Keratinocyte (primary cell): ENCODE results near the gene SMYD3. TPM values are rescaled to one million over a fixed set of nuclear protein-coding genes. Genes with fewer than 3 reads are reported as not detected.

Source experiments
- DNase-seq: peaks from one replicate; pipeline ENCODE4 v3.0.0-alpha.2; 2011; ENCODE audit warnings: low read depth, missing footprints, low spot score
- FAIRE-seq: peaks from 2 replicates; lab custom pipeline; 2011; peaks lifted over from hg19 to GRCh38; lab: Jason Lieb, UNC
- H2AFZ ChIP-seq: 2 replicates; pipeline ENCODE4 v1.6.0; 2012; ENCODE audit warnings: low read length, control low read depth, inconsistent platforms; ENCODE audit not compliant: control insufficient read depth
- H3K27ac ChIP-seq: 2 replicates; pipeline ENCODE4 v1.5.1; 2011; ENCODE audit warnings: low read length; ENCODE audit not compliant: control insufficient read depth, insufficient read depth
- H3K27me3 ChIP-seq: 3 replicates; pipeline ENCODE4 v1.6.0; 2011; ENCODE audit warnings: low read length; ENCODE audit not compliant: control insufficient read depth, insufficient read depth; ENCODE audit errors: extremely low read depth
- H3K36me3 ChIP-seq, 2 experiments: 2 replicates in 1 of 2; 3 replicates in 1 of 2; pipeline ENCODE4 v1.5.1; 2011; ENCODE audit warnings: low read length in 2 of 2, mild to moderate bottlenecking in 1 of 2; ENCODE audit not compliant: control insufficient read depth in 2 of 2, insufficient read depth in 2 of 2; ENCODE audit errors: extremely low read depth in 1 of 2
- H3K4me1 ChIP-seq: 3 replicates; pipeline ENCODE4 v1.5.1; 2011; ENCODE audit warnings: low read length; ENCODE audit not compliant: control insufficient read depth, insufficient read depth; ENCODE audit errors: extremely low read depth
- H3K4me2 ChIP-seq: 3 replicates; pipeline ENCODE4 v1.6.0; 2011; ENCODE audit warnings: low read depth, low read length; ENCODE audit not compliant: control insufficient read depth, insufficient read depth; ENCODE audit errors: extremely low read depth
- H3K4me3 ChIP-seq, 3 experiments: fragments of 200-600 bp in 1 of 3; sonication (generic) in 1 of 3; 2 replicates in 2 of 3; 3 replicates in 1 of 3; pipeline ENCODE4 v1.5.1; 2011 to 2016; ENCODE audit warnings: low read length in 3 of 3, mild to moderate bottlenecking in 3 of 3, control low read depth in 2 of 3, inconsistent platforms in 1 of 3, low read depth in 1 of 3, mixed read lengths in 1 of 3, mixed run types in 1 of 3, moderate library complexity in 1 of 3; ENCODE audit not compliant: control insufficient read depth in 2 of 3, insufficient read depth in 2 of 3; ENCODE audit errors: extremely low read depth in 1 of 3
- H3K79me2 ChIP-seq: 2 replicates; pipeline ENCODE4 v1.6.0; 2012; ENCODE audit warnings: low read length; ENCODE audit not compliant: control insufficient read depth, insufficient read depth
- H3K9ac ChIP-seq: 3 replicates; pipeline ENCODE4 v1.6.0; 2011; ENCODE audit warnings: low read length; ENCODE audit not compliant: control insufficient read depth, insufficient read depth; ENCODE audit errors: extremely low read depth
- H3K9me1 ChIP-seq: 3 replicates; pipeline ENCODE4 v1.6.0; 2011; ENCODE audit warnings: low read length; ENCODE audit not compliant: control insufficient read depth, insufficient read depth; ENCODE audit errors: extremely low read depth
- H3K9me3 ChIP-seq: 2 replicates; pipeline ENCODE4 v1.5.1; 2012; ENCODE audit warnings: low read depth, low read length; ENCODE audit not compliant: control insufficient read depth
- H4K20me1 ChIP-seq: 3 replicates; pipeline ENCODE4 v1.6.0; 2011; ENCODE audit warnings: low read length; ENCODE audit not compliant: control insufficient read depth, insufficient read depth; ENCODE audit errors: extremely low read depth
- EZH2 ChIP-seq: IDR thresholded peaks from one replicate; pipeline ENCODE4 v1.6.1; 2012; ENCODE audit warnings: inconsistent platforms, mild to moderate bottlenecking, low read length, moderate library complexity
- dilution Hi-C: fragments of 300-500 bp; cut with MboI; formaldehyde crosslinking; loops from one replicate; pipeline ENCODE4 v1.7.0; 2020; ENCODE audit warnings: low sequenced_read_pairs; ENCODE audit not compliant: extremely low pct_ligation_motif_present
- polyA plus RNA-seq, 5 experiments: library from polyadenylated mRNA; depleted of rRNA in 3 of 5; stranded (reverse) in 3 of 5; stranded (forward) in 1 of 5; unstranded in 1 of 5; fragments of >200 nt; gene quantifications; 1 replicate in 1 of 5; 2 replicates in 3 of 5; 3 replicates in 1 of 5; pipeline versions ENCODE4 v1.2.1 to v1.2.3, GENCODE V29; 2011 to 2012; ENCODE audit warnings: missing spikeins in 2 of 5, low read depth in 1 of 5, low replicate concordance in 1 of 5
- TF ChIP-seq, protein P1 (sequence below), 3 experiments: IDR thresholded peaks in 1 of 3; conservative IDR thresholded peaks in 1 of 3; optimal IDR thresholded peaks in 1 of 3; 2 replicates in 2 of 3; 3 replicates in 1 of 3; pipeline versions ENCODE3 to v1.5.1; 2011; ENCODE audit warnings: low read length in 3 of 3, mild to moderate bottlenecking in 3 of 3, moderate library complexity in 2 of 3, control low read depth in 1 of 3, inconsistent platforms in 1 of 3; ENCODE audit not compliant: insufficient read depth in 2 of 3; ENCODE audit errors: extremely low read depth in 1 of 3

Gene SMYD3
- polyA plus RNA-seq, 1 donor (not counting 4 experiments of a cell fraction or from before 2014, with no cell fraction given) = 31.0 TPM

- DNase-seq = no peak
- H3K79me2 ChIP-seq = peaks cover 1% of the 10 kb centered on the region
- TF ChIP-seq EZH2 = no peak
- TF ChIP-seq, protein P1, sequence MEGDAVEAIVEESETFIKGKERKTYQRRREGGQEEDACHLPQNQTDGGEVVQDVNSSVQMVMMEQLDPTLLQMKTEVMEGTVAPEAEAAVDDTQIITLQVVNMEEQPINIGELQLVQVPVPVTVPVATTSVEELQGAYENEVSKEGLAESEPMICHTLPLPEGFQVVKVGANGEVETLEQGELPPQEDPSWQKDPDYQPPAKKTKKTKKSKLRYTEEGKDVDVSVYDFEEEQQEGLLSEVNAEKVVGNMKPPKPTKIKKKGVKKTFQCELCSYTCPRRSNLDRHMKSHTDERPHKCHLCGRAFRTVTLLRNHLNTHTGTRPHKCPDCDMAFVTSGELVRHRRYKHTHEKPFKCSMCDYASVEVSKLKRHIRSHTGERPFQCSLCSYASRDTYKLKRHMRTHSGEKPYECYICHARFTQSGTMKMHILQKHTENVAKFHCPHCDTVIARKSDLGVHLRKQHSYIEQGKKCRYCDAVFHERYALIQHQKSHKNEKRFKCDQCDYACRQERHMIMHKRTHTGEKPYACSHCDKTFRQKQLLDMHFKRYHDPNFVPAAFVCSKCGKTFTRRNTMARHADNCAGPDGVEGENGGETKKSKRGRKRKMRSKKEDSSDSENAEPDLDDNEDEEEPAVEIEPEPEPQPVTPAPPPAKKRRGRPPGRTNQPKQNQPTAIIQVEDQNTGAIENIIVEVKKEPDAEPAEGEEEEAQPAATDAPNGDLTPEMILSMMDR (optimal IDR thresholded peaks at IDR 0.05 in 1 of 3, IDR thresholded peaks at IDR 0.05 in 1 of 3, conservative IDR thresholded peaks at IDR 0.05 in 1 of 3; ENCODE audit: extremely low read depth in 1 of 3, insufficient read depth in 2 of 3, low read length in 3 of 3) = no peak
These were observed 4.1 kb upstream of the SMYD3 start for GRCh38 chr1:246511203-246511602.

GRCh38 chr1:246510147-246511030 is 3.3 kb upstream of the SMYD3 start:
- H4K20me1 ChIP-seq = no peaks in the 10 kb centered on the region
- peaks cover 7% of the 10 kb centered on the region for H3K4me1 ChIP-seq
- TF ChIP-seq, protein P1 (optimal IDR thresholded peaks at IDR 0.05 in 1 of 3, IDR thresholded peaks at IDR 0.05 in 1 of 3, conservative IDR thresholded peaks at IDR 0.05 in 1 of 3; ENCODE audit: extremely low read depth in 1 of 3, insufficient read depth in 2 of 3, low read length in 3 of 3) = no peak
- TF ChIP-seq EZH2 = no peak
- H3K9me3 ChIP-seq = peaks cover 8% of the 10 kb centered on the region
- no peak overlapping the region for H2AFZ ChIP-seq
- no peaks in the 10 kb centered on the region for H3K36me3 ChIP-seq
- H3K79me2 ChIP-seq = peaks cover 3% of the 10 kb centered on the region
- no peak for FAIRE-seq
- no peak overlapping the region for H3K4me3 ChIP-seq
- DNase-seq = no peak
- no peak overlapping the region for H3K9ac ChIP-seq
- no peaks in the 10 kb centered on the region for H3K27me3 ChIP-seq
- dilution Hi-C loops = no loop called here
- H3K9me1 ChIP-seq = no peaks in the 10 kb centered on the region
- no peak overlapping the region for H3K4me2 ChIP-seq
- H3K27ac ChIP-seq = no peak overlapping the region

More at GRCh38 chr1:246511203-246511602, 4.1 kb upstream of the SMYD3 start:
- Histone ChIP-seq H2AFZ (no peak overlapping the region), H3K27me3 (no peaks in the 10 kb centered on the region), H3K9me1 (no peaks in the 10 kb centered on the region), H3K27ac (no peak overlapping the region), H4K20me1 (no peaks in the 10 kb centered on the region), H3K36me3 (no peaks in the 10 kb centered on the region), H3K9me3 (peaks cover 8% of the 10 kb centered on the region), H3K4me1 (peaks cover 4% of the 10 kb centered on the region), H3K9ac (no peak overlapping the region), H3K4me2 (no peak overlapping the region), H3K4me3 (no peak overlapping the region)
- dilution Hi-C loops = no loop called here
- no peak for FAIRE-seq
